GM23248 (cell line): ENCODE results near the gene KRT10. TPM values are rescaled to one million over a fixed set of nuclear protein-coding genes. Genes with fewer than 3 reads are reported as not detected.

Experiments
- DNase-seq: peaks from one replicate; pipeline ENCODE4 v3.0.0-alpha.2; 2015
- H2AFZ ChIP-seq: fragments of 200-600 bp; sonication (generic); 2 replicates; pipeline ENCODE4 v1.6.1; 2016; ENCODE audit warnings: antibody characterized with exemption
- H3F3A ChIP-seq: fragments of 200-600 bp; sonication (generic); 2 replicates; pipeline ENCODE4 v1.6.1; 2016; ENCODE audit warnings: mild to moderate bottlenecking, antibody characterized with exemption, mixed run types; ENCODE audit not compliant: insufficient read depth
- H3K27ac ChIP-seq: fragments of 200-600 bp; sonication (generic); 2 replicates; pipeline ENCODE4 v1.5.1; 2016; ENCODE audit warnings: mild to moderate bottlenecking
- H3K27me3 ChIP-seq: fragments of 200-600 bp; sonication (generic); replicated peaks from 2 replicates; pipeline ENCODE4 v1.6.1; 2016; ENCODE audit warnings: mild to moderate bottlenecking; ENCODE audit not compliant: insufficient read depth
- H3K36me3 ChIP-seq: fragments of 200-600 bp; sonication (generic); 2 replicates; pipeline ENCODE4 v1.6.1; 2016; ENCODE audit warnings: low read depth, mild to moderate bottlenecking
- H3K4me1 ChIP-seq: fragments of 200-600 bp; sonication (generic); 2 replicates; pipeline ENCODE4 v1.6.1; 2016; ENCODE audit warnings: mild to moderate bottlenecking; ENCODE audit not compliant: insufficient read depth
- H3K4me2 ChIP-seq: fragments of 200-600 bp; sonication (generic); one replicate; pipeline ENCODE4 v1.6.1; 2016; ENCODE audit warnings: mild to moderate bottlenecking; ENCODE audit not compliant: unreplicated experiment
- H3K4me3 ChIP-seq: fragments of 200-600 bp; sonication (generic); 2 replicates; pipeline ENCODE4 v1.5.1; 2016; ENCODE audit warnings: mild to moderate bottlenecking
- H3K79me2 ChIP-seq: fragments of 200-600 bp; sonication (generic); 2 replicates; pipeline ENCODE4 v1.6.1; 2016; ENCODE audit warnings: mild to moderate bottlenecking; ENCODE audit not compliant: insufficient read depth
- H3K9ac ChIP-seq: fragments of 200-600 bp; sonication (generic); 2 replicates; pipeline ENCODE4 v1.6.1; 2016; ENCODE audit warnings: mild to moderate bottlenecking
- H3K9me2 ChIP-seq: fragments of 200-600 bp; sonication (generic); 2 replicates; pipeline ENCODE4 v1.6.1; 2016; ENCODE audit warnings: mixed run types, mild to moderate bottlenecking, moderate library complexity; ENCODE audit not compliant: insufficient read depth
- H3K9me3 ChIP-seq: fragments of 200-600 bp; sonication (generic); one replicate; pipeline ENCODE4 v1.6.1; 2017; ENCODE audit warnings: low read depth
- H4K20me1 ChIP-seq: fragments of 200-600 bp; sonication (generic); 2 replicates; pipeline ENCODE4 v1.6.0; 2016; ENCODE audit not compliant: insufficient read depth
- EZH2 ChIP-seq: fragments of 200-600 bp; sonication (generic); IDR thresholded peaks from 2 replicates; pipeline ENCODE4 v1.6.1; 2018; ENCODE audit warnings: antibody characterized with exemption, mild to moderate bottlenecking; ENCODE audit not compliant: insufficient read depth, poor library complexity, severe bottlenecking
- EZH2phosphoT487 ChIP-seq: fragments of 200-600 bp; sonication (generic); IDR thresholded peaks from 2 replicates; pipeline ENCODE4 v1.6.1; 2018; ENCODE audit warnings: antibody characterized with exemption, moderate library complexity, mild to moderate bottlenecking, low read depth; ENCODE audit not compliant: insufficient read depth
- WGBS, 2 experiments: methylation state at CpG; one replicate each; pipeline ENCODE4 v1.1.6; 2015 to 2017; ENCODE audit warnings: low lambda C conversion rate in 2 of 2, low coverage in 1 of 2; ENCODE audit errors: missing lambda C conversion rate in 2 of 2; 5-methylcytosine and 5-hydroxymethylcytosine counted together
- in situ Hi-C: fragments of 300-500 bp; cut with MboI; formaldehyde crosslinking; loops from 2 replicates; pipeline ENCODE4 v1.15.0; 2020
- polyA plus RNA-seq: library from polyadenylated mRNA; unstranded; fragments of >200 nt; fragmentation: Nextera tagmentation; extraction: Ambion mirVana; gene quantifications from 2 replicates; pipeline ENCODE4 v1.2.1, GENCODE V29; 2016
- total RNA-seq: library from RNA; depleted of rRNA; stranded (reverse); fragments of >200 nt; shearing (Covaris generic); gene quantifications from 2 replicates; pipeline ENCODE4 v1.2.3, GENCODE V29; 2014

Gene KRT10
- total and polyA plus RNA-seq, 2 experiments from 2014 or later, result 23.3 to 145 TPM

DNA sequence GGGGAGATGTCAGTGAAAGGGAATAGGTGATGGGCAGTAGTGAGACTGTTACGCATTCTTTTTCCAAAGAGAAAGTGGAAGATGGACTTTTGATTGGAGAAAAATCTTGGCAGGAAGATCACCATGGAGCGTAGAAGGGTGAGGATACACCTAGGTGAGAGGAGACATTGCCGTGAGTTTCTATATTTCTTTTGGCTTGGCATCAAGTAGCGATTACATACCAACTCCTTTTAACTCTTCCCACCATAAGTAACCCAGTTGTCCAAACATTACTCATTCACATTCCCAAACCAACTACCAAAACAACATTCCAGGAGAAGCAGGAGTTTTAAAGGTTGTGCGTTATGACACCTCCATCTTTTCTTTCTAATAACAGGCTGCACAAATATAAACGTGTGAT lies 11.9 kb downstream of the KRT10 start:
- no peaks in the 10 kb centered on the region for H3K9me2 ChIP-seq
- no peak overlapping the region for H3K9ac ChIP-seq
- in situ Hi-C loops, result loop anchor here (10.0 kb wide), 1 partner anchor 94 kb away; no protein-coding TSS in a partner anchor
- H3K4me3 ChIP-seq, result no peak overlapping the region
- no peaks in the 10 kb centered on the region for H3K36me3 ChIP-seq
- no peak for DNase-seq
- peaks cover 13% of the 10 kb centered on the region for H3K4me1 ChIP-seq
- no peaks in the 10 kb centered on the region for H3K79me2 ChIP-seq
- WGBS, 2 experiments, result 69 to 74% methylated on average over 6 of the region's 6 CpGs
- H3F3A ChIP-seq, result peaks cover 9% of the 10 kb centered on the region; the same call in 1 of the 2 replicates
- H4K20me1 ChIP-seq, result no peaks in the 10 kb centered on the region
- no peak for TF ChIP-seq EZH2
- TF ChIP-seq EZH2phosphoT487, result no peak
- H3K27me3 ChIP-seq, result no peaks in the 10 kb centered on the region
- H3K9me3 ChIP-seq, result no peaks in the 10 kb centered on the region
- no peak overlapping the region for H3K27ac ChIP-seq
- H2AFZ ChIP-seq, result no peak overlapping the region
- H3K4me2 ChIP-seq, result no peak overlapping the region

DNA sequence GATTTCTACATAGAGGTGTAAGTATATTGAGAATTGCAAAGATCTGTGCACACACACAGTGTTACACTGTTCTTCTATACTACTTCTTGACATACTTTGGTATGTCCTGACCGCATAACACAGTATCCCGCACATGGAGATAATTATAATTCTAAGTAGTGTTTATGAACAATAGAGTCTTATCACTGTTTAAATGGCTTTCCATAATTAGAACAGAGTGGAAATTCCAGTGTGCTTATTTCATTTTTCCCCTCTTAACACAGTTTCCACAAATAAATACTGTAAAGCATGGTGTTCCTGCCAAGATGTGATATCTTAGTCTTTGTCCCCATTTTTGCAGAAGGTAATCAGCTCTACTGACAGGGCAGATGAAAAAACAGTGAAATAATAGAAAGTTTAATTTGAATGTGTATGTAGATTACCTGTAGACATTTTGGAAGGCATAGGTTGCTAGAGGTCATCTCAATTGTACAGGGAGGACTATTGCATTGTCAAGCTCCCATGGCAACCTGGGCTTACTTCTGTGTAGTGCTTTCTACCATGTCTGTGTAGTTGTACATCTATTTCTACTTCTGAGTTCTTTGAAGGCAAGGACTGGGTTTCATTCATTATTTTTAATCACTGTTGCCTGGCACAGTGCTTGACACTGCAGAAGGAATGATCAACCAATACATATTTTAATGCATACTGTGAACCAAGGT lies 12.5 kb downstream of the KRT10 start:
- Histone ChIP-seq H3K36me3 (no peaks in the 10 kb centered on the region), H3K4me3 (no peak overlapping the region), H3K27ac (no peak overlapping the region), H3K4me1 (peaks cover 13% of the 10 kb centered on the region), H4K20me1 (no peaks in the 10 kb centered on the region), H3K9me2 (no peaks in the 10 kb centered on the region), H2AFZ (no peak overlapping the region), H3K9me3 (no peaks in the 10 kb centered on the region), H3K27me3 (no peaks in the 10 kb centered on the region), H3K9ac (no peak overlapping the region), H3K79me2 (no peaks in the 10 kb centered on the region), H3K4me2 (peak overlapping the region; percentile 32), H3F3A (peaks cover 9% of the 10 kb centered on the region; the same call in 1 of the 2 replicates)
- 7 to 19% methylated on average over 2 of the region's 2 CpGs for WGBS, 2 experiments
- TF ChIP-seq EZH2phosphoT487 (no peak), EZH2 (no peak)
- in situ Hi-C loops, result loop anchor here (10.0 kb wide), 2 partner anchors 95 to 855 kb away; no protein-coding TSS in a partner anchor
- DNase-seq, result peak; percentile 14

DNA sequence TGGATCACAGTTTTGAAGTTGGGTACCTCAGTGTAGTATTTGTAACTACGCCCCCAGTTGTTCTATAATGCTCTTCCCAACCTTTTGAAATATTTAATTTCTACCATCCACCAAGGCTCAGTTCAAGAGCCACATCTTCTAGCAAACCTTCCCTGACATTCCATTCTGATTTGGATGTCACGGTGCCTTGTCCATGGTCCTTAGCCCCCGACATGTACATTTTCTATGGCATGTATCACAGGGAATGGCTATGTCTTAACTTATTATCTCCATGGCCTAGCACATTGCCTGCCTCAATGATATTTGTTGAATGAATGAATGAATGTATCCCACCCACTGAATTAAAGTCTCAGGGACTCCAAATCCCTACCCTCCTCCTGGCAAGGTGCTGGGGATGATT lies 16.3 kb downstream of the KRT10 start:
- H3K9me3 ChIP-seq, result no peaks in the 10 kb centered on the region
- H3K9ac ChIP-seq, result no peak overlapping the region
- no peaks in the 10 kb centered on the region for H3K36me3 ChIP-seq
- no peak overlapping the region for H3K27ac ChIP-seq
- H3K4me1 ChIP-seq, result peaks cover 13% of the 10 kb centered on the region
- 42 to 49% methylated on average over 3 of the region's 3 CpGs for WGBS, 2 experiments
- H2AFZ ChIP-seq, result no peak overlapping the region
- TF ChIP-seq EZH2phosphoT487 (no peak), EZH2 (peak; percentile 68)
- H3K4me2 ChIP-seq, result no peak overlapping the region
- peaks cover 9% of the 10 kb centered on the region; the same call in 1 of the 2 replicates for H3F3A ChIP-seq
- in situ Hi-C loops, result loop anchor here (10.0 kb wide), 1 partner anchor 859 kb away; no protein-coding TSS in a partner anchor
- DNase-seq, result peak; percentile 21
- no peaks in the 10 kb centered on the region for H3K79me2 ChIP-seq
- no peaks in the 10 kb centered on the region for H3K27me3 ChIP-seq
- H3K4me3 ChIP-seq, result no peak overlapping the region
- H3K9me2 ChIP-seq, result no peaks in the 10 kb centered on the region
- no peaks in the 10 kb centered on the region for H4K20me1 ChIP-seq

DNA sequence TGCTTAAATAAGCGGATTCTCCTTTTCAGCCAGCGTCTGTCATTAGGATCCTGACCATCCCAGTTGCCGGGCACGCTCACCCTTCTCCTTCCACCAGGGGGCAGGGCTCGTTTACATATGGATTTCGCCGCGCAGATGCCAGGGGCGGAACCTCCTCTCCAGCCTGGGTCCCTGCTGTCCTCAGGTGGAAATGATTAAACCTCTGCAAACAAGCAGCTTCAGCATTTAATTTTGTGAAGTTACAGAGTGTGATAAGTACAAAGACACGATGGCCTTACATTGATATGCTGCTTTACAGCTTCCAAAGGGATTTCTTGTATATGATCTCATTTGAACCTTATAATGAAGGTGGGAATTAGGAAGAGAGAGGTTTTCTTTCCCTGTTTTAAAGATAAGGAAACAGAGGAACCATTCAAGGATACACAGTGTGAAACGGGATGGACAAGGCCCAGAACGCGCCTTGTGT lies 18.8 kb downstream of the KRT10 start:
- Histone ChIP-seq H3K4me2 (no peak overlapping the region), H3K36me3 (no peaks in the 10 kb centered on the region), H3K4me1 (no peaks in the 10 kb centered on the region), H4K20me1 (no peaks in the 10 kb centered on the region), H3K4me3 (no peak overlapping the region), H3K9ac (no peak overlapping the region), H3K27me3 (peaks cover 15% of the 10 kb centered on the region; the same call in 1 of the 2 replicates), H3K79me2 (no peaks in the 10 kb centered on the region), H3K9me3 (no peaks in the 10 kb centered on the region), H2AFZ (no peak overlapping the region), H3F3A (no peaks in the 10 kb centered on the region), H3K9me2 (no peaks in the 10 kb centered on the region), H3K27ac (no peak overlapping the region)
- in situ Hi-C loops, result loop anchor here (10.0 kb wide), 1 partner anchor 861 kb away; no protein-coding TSS in a partner anchor
- 17 to 18% methylated on average over 13 of the region's 13 CpGs for WGBS, 2 experiments
- TF ChIP-seq EZH2 (no peak), EZH2phosphoT487 (no peak)
- peak; percentile 90 for DNase-seq
